Tibial artery (tissue), 4 donors: ENCODE results near the gene SH3D19.
"Not testable (repeated sequence)": the region's sequence is repeated elsewhere in the genome, so short reads cannot be mapped to it uniquely, and the experiment has no call there.

ENCODE experiments used
- DNase-seq, 2 donors: peaks; one replicate each; pipeline ENCODE4 v3.0.0-alpha.2; 2019
- H3K27ac ChIP-seq, 2 donors: fragments of 200-600 bp; sonication (generic) in 1 of 2; 1 replicate in 1 of 2; 2 replicates in 1 of 2; pipeline ENCODE4 v1.5.1; 2018 to 2019; ENCODE audit warnings: mild to moderate bottlenecking in 1 of 2
- H3K27me3 ChIP-seq, 2 donors: fragments of 200-600 bp; sonication (generic) in 1 of 2; one replicate each; pipeline versions ENCODE4 v1.5.1 to v1.6.0; 2016 to 2019
- H3K36me3 ChIP-seq, 3 donors: fragments of 200-600 bp; sonication (generic) in 2 of 3; one replicate each; pipeline ENCODE4 v1.5.1; 2016 to 2019; ENCODE audit warnings: mild to moderate bottlenecking in 2 of 3
- H3K4me1 ChIP-seq, 4 donors: fragments of 200-600 bp; sonication (generic) in 2 of 4; 1 replicate in 3 of 4; 2 replicates in 1 of 4; pipeline ENCODE4 v1.5.1; 2016 to 2019
- H3K4me3 ChIP-seq, 2 donors: fragments of 200-600 bp; sonication (generic) in 1 of 2; 1 replicate in 1 of 2; 2 replicates in 1 of 2; pipeline ENCODE4 v1.5.1; 2018 to 2019; ENCODE audit warnings: mild to moderate bottlenecking in 2 of 2
- H3K9me3 ChIP-seq, 3 donors: fragments of 200-600 bp; sonication (generic) in 1 of 3; one replicate each; pipeline ENCODE4 v1.5.1; 2016 to 2019
- CTCF ChIP-seq, 2 experiments: fragments of 200-600 bp in 1 of 2; fragments of 450-650 bp in 1 of 2; IDR thresholded peaks; one replicate each; pipeline ENCODE4 v1.5.1; 2017 to 2019; ENCODE audit warnings: antibody characterized with exemption in 2 of 2, mild to moderate bottlenecking in 1 of 2, moderate library complexity in 1 of 2
- intact Hi-C: fragments of 100-400 bp; cut with DNase I; formaldehyde crosslinking; loops from one replicate; pipeline ENCODE4 v1.15.0; 2023; ENCODE audit warnings: low total_unique reads

SH3D19 gene

DNA sequence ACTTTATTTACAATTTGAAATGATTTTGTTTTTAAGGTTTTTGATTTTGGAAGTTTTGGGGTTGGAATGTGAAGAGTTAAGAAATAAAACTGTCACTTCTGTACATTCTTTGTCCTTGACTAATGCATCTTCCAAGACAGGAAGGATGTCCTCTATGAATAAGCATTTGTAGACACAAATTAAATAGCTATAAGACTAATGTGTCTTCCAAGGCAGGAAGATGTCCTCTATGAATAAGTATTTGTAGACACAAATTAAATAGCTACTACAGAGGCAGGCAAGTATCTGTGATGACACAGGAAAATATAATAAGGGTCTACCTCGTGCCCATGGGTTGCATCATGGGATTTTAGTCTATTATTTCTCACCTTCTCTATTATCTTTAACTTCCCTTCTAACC, 33.9 kb downstream of the SH3D19 start:
- Histone ChIP-seq H3K27ac (no peak overlapping the region), H3K36me3 (peaks cover 0 to 5% (median 0%) of the 10 kb centered on the region in 3 donors), H3K4me3 (no peak overlapping the region), H3K27me3 (no peaks in the 10 kb centered on the region), H3K4me1 (peaks cover 0 to 9% (median 0%) of the 10 kb centered on the region in 4 donors), H3K9me3 (no peaks in the 10 kb centered on the region)
- intact Hi-C loops: no loop called here
- TF ChIP-seq CTCF (IDR thresholded peaks at IDR 0.05): no peak
- no peak for DNase-seq

- DNase-seq: no peak
- intact Hi-C loops: no loop called here
- no peak overlapping the region for H3K4me3 ChIP-seq
- no peak for TF ChIP-seq CTCF (IDR thresholded peaks at IDR 0.05)
- no peaks in the 10 kb centered on the region for H3K27me3 ChIP-seq
- no peaks in the 10 kb centered on the region for H3K36me3 ChIP-seq
- peaks cover 0 to 4% (median 0%) of the 10 kb centered on the region in 4 donors for H3K4me1 ChIP-seq
- no peak overlapping the region for H3K27ac ChIP-seq
- H3K9me3 ChIP-seq: no peaks in the 10 kb centered on the region
Observed at GRCh38 chr4:151287409-151287808, 38.0 kb downstream of the SH3D19 start.

DNA sequence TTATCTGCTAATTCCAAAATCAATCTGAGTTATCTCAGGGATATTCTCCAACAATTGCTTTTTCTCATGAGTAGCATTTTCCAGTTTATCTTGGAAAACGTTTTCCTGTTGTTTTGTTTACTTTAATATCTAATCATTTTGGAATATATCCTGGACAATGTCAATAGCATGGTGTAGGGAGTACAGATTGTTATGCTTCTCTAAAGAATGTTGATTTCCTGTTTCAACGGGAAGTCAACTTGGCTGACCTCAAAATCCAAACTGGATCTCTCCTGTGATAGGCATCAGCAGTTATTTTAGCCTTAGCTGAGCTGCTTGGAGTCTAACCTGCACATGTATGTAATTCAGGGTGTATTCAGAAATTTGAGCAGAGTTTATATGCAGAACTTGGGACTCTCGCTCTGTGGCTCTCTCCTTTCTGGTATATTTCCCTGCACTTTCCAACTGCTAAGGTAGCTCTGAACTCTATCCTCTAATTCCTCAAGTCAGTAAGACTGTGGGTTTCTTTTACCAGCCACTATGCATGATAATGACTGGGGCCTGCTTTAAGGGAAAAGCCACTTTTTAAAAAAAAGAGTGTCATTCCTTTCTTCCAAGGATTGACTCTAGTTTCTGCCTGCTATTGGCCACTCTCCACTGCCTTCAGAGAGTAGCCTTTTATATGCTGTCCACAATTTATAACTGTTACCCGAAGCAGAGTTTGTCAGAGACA, 40.7 kb downstream of the SH3D19 start:
- Histone ChIP-seq H3K36me3 (no peaks in the 10 kb centered on the region), H3K4me1 (no peaks in the 10 kb centered on the region), H3K4me3 (no peak overlapping the region), H3K27me3 (no peaks in the 10 kb centered on the region), H3K9me3 (no peaks in the 10 kb centered on the region), H3K27ac (no peak overlapping the region)
- TF ChIP-seq CTCF (IDR thresholded peaks at IDR 0.05): no peak
- intact Hi-C loops: no loop called here
- no peak for DNase-seq

GRCh38 chr4:151276787-151277562, 48.4 kb downstream of the SH3D19 start, which contains the start of gene PRSS48:
TSS of gene PRSS48 (plus strand) at chr4:151277161. CDS start at chr4:151277173, 12 bp downstream.
- Histone ChIP-seq H3K4me1 (peaks cover 0 to 9% (median 3%) of the 10 kb centered on the region in 4 donors), H3K36me3 (no peaks in the 10 kb centered on the region), H3K27me3 (no peaks in the 10 kb centered on the region), H3K4me3 (no peak within 1 kb of the TSS), H3K27ac (no peak within 1 kb of the TSS), H3K9me3 (no peaks in the 10 kb centered on the region)
- intact Hi-C loops: loop anchor here (2.0 kb wide), 1 partner anchor 86 kb away; no protein-coding TSS in a partner anchor
- peak; percentile 38 to 73 for DNase-seq
- peak; percentile 56 for TF ChIP-seq CTCF (IDR thresholded peaks at IDR 0.05)

- H3K27me3 ChIP-seq, intact Hi-C loops, H3K36me3 ChIP-seq, H3K4me1 ChIP-seq, H3K4me3 ChIP-seq, H3K9me3 ChIP-seq, DNase-seq, H3K27ac ChIP-seq: not testable (repeated sequence)
Observed at GRCh38 chr4:151268905-151269304, 56.5 kb downstream of the SH3D19 start.
